Skeletal muscle tissue (tissue), 4 donors: Measurements from ENCODE around the gene PLCD1. TPM values are rescaled to one million over a fixed set of nuclear protein-coding genes. Genes with fewer than 3 reads are reported as not detected.
A peak's percentile ranks its signal among the peaks of the same experiment; 100 is the strongest.

ENCODE experiments used
- H3K27ac ChIP-seq: one replicate; pipeline ENCODE4 v1.7.0; 2013; ENCODE audit warnings: mild to moderate bottlenecking, low read depth, low read length, inconsistent platforms
- H3K27me3 ChIP-seq, 3 donors: one replicate each; pipeline ENCODE4 v1.7.0; 2013; ENCODE audit warnings: low read length in 3 of 3; ENCODE audit not compliant: control insufficient read depth in 3 of 3, insufficient read depth in 3 of 3
- H3K36me3 ChIP-seq, 3 donors: one replicate each; pipeline ENCODE4 v1.7.0; 2013; ENCODE audit warnings: low read length in 3 of 3; ENCODE audit not compliant: control insufficient read depth in 3 of 3, insufficient read depth in 3 of 3
- H3K4me1 ChIP-seq, 3 donors: one replicate each; pipeline ENCODE4 v1.7.0; 2013; ENCODE audit warnings: low read length in 3 of 3, mild to moderate bottlenecking in 3 of 3; ENCODE audit not compliant: control insufficient read depth in 3 of 3, insufficient read depth in 3 of 3
- H3K4me3 ChIP-seq, 3 donors: one replicate each; pipeline ENCODE4 v1.7.0; 2013; ENCODE audit warnings: low read length in 3 of 3
- H3K9ac ChIP-seq, 3 donors: one replicate each; pipeline ENCODE4 v1.7.0; 2013; ENCODE audit warnings: low read length in 3 of 3, mild to moderate bottlenecking in 3 of 3, moderate library complexity in 2 of 3, low read depth in 1 of 3
- H3K9me3 ChIP-seq, 3 donors: one replicate each; pipeline ENCODE4 v1.7.0; 2013; ENCODE audit warnings: low read length in 3 of 3; ENCODE audit not compliant: control insufficient read depth in 3 of 3
- total RNA-seq: library from RNA; depleted of rRNA; stranded (reverse); fragments of >200 nt; gene quantifications from one replicate; pipeline ENCODE4 v1.2.3, GENCODE V29; 2014
- donor health status: Osteomylitis.

The PLCD1 gene
- total RNA-seq, 1 donor from 2014 or later, result 9.4 TPM

GRCh38 chr3:38027466-38028465 is 1.7 kb downstream of the PLCD1 start:
- H3K9me3 ChIP-seq, result no peaks in the 10 kb centered on the region
- peaks cover 0 to 34% (median 25%) of the 10 kb centered on the region in 3 donors for H3K27me3 ChIP-seq
- H3K4me3 ChIP-seq, result no peak overlapping the region
- H3K27ac ChIP-seq, result no peak overlapping the region
- H3K36me3 ChIP-seq, result no peaks in the 10 kb centered on the region
- peaks cover 25 to 43% (median 37%) of the 10 kb centered on the region in 3 donors for H3K4me1 ChIP-seq
- no peak overlapping the region for H3K9ac ChIP-seq

- no peak overlapping the region for H3K27ac ChIP-seq
- H3K9me3 ChIP-seq, result no peaks in the 10 kb centered on the region
- H3K4me1 ChIP-seq, result peaks cover 25 to 43% (median 37%) of the 10 kb centered on the region in 3 donors
- peaks cover 0 to 28% (median 20%) of the 10 kb centered on the region in 3 donors for H3K27me3 ChIP-seq
- no peaks in the 10 kb centered on the region for H3K36me3 ChIP-seq
- H3K9ac ChIP-seq, result no peak overlapping the region
- H3K4me3 ChIP-seq, result no peak overlapping the region
Measured at GRCh38 chr3:38026856-38027255, 2.6 kb downstream of the PLCD1 start.

GRCh38 chr3:38022896-38023709 is 6.3 kb downstream of the PLCD1 start:
- H3K9ac ChIP-seq, result no peak overlapping the region
- no peak overlapping the region for H3K27ac ChIP-seq
- H3K4me3 ChIP-seq, result peak overlapping the region in 2 of 3 donors; percentile 96 to 98

GRCh38 chr3:38022301-38022700 is 7.1 kb downstream of the PLCD1 start:
- no peak overlapping the region for H3K4me3 ChIP-seq
- H3K4me1 ChIP-seq, result peaks cover 14 to 22% (median 16%) of the 10 kb centered on the region in 3 donors
- no peaks in the 10 kb centered on the region for H3K9me3 ChIP-seq
- H3K36me3 ChIP-seq, result peaks cover 5 to 14% (median 9%) of the 10 kb centered on the region in 3 donors
- H3K27me3 ChIP-seq, result no peaks in the 10 kb centered on the region
- H3K27ac ChIP-seq, result no peak overlapping the region
- no peak overlapping the region for H3K9ac ChIP-seq

More at GRCh38 chr3:38022896-38023709, 6.3 kb downstream of the PLCD1 start:
- peaks cover 14 to 22% (median 16%) of the 10 kb centered on the region in 3 donors for H3K4me1 ChIP-seq
- H3K9me3 ChIP-seq, result no peaks in the 10 kb centered on the region
- H3K36me3 ChIP-seq, result peaks cover 5 to 7% (median 5%) of the 10 kb centered on the region in 3 donors
- peaks cover 0 to 3% (median 0%) of the 10 kb centered on the region in 3 donors for H3K27me3 ChIP-seq

GRCh38 chr3:38021196-38021595 is 8.2 kb downstream of the PLCD1 start:
- H3K4me3 ChIP-seq, result no peak overlapping the region
- peaks cover 15 to 24% (median 19%) of the 10 kb centered on the region in 3 donors for H3K36me3 ChIP-seq
- no peak overlapping the region for H3K9ac ChIP-seq
- peaks cover 0 to 4% (median under 1%) of the 10 kb centered on the region in 3 donors for H3K9me3 ChIP-seq
- H3K27ac ChIP-seq, result no peak overlapping the region
- peaks cover 14 to 22% (median 16%) of the 10 kb centered on the region in 3 donors for H3K4me1 ChIP-seq
- H3K27me3 ChIP-seq, result no peaks in the 10 kb centered on the region

- Histone ChIP-seq H3K27me3 (no peaks in the 10 kb centered on the region), H3K36me3 (peaks cover 24 to 33% (median 24%) of the 10 kb centered on the region in 3 donors), H3K9me3 (peaks cover 0 to 7% (median 2%) of the 10 kb centered on the region in 3 donors), H3K27ac (no peak overlapping the region), H3K4me3 (no peak overlapping the region), H3K4me1 (peaks cover 8 to 14% (median 10%) of the 10 kb centered on the region in 3 donors), H3K9ac (no peak overlapping the region)
Measured at GRCh38 chr3:38020342-38020726, 9.1 kb downstream of the PLCD1 start.

- H3K36me3 ChIP-seq, result peaks cover 24 to 37% (median 28%) of the 10 kb centered on the region in 3 donors
- no peak overlapping the region for H3K27ac ChIP-seq
- no peak overlapping the region for H3K9ac ChIP-seq
- peaks cover 6 to 12% (median 8%) of the 10 kb centered on the region in 3 donors for H3K4me1 ChIP-seq
- no peak overlapping the region for H3K4me3 ChIP-seq
- peaks cover 0 to 7% (median 2%) of the 10 kb centered on the region in 3 donors for H3K9me3 ChIP-seq
- H3K27me3 ChIP-seq, result no peaks in the 10 kb centered on the region
Measured at GRCh38 chr3:38019658-38020341, 9.6 kb downstream of the PLCD1 start.

- no peak overlapping the region for H3K4me3 ChIP-seq
- no peak overlapping the region for H3K9ac ChIP-seq
- H3K27me3 ChIP-seq, result no peaks in the 10 kb centered on the region
- H3K36me3 ChIP-seq, result peaks cover 24 to 39% (median 28%) of the 10 kb centered on the region in 3 donors
- H3K4me1 ChIP-seq, result peaks cover 0 to 4% (median 4%) of the 10 kb centered on the region in 3 donors
- no peak overlapping the region for H3K27ac ChIP-seq
- H3K9me3 ChIP-seq, result peaks cover 0 to 7% (median 2%) of the 10 kb centered on the region in 3 donors
Measured at GRCh38 chr3:38018296-38019266, 10.9 kb downstream of the PLCD1 start.
